CD4-positive, alpha-beta memory T cell (primary cell): ENCODE measurements around the gene STK10. TPM values are rescaled to one million over a fixed set of nuclear protein-coding genes. Genes with fewer than 3 reads are reported as not detected.
"Not testable (repeated sequence)": the region's sequence is repeated elsewhere in the genome, so short reads cannot be mapped to it uniquely, and the experiment has no call there.

Experiments
- CTCF ChIA-PET: fragments of 350-600 bp; sonication (Branson Sonifier 250); formaldehyde crosslinking; loops from one replicate; lab custom pipeline; 2021; ENCODE audit warnings: inconsistent platforms; ENCODE audit not compliant: partially characterized antibody; lab: Charles Lee
- POLR2A ChIA-PET: fragments of 350-600 bp; sonication (Branson Sonifier 250); formaldehyde crosslinking; loops from one replicate; lab custom pipeline; 2021; ENCODE audit not compliant: partially characterized antibody; lab: Charles Lee
- DNase-seq, 5 donors: peaks; one replicate each; pipeline versions ENCODE4 v3.0.0 to v3.0.0-alpha.2; 2020 to 2022; ENCODE audit warnings: mixed read lengths in 1 of 5
- H3K27ac ChIP-seq: one replicate; pipeline ENCODE4 v1.7.0; 2013; ENCODE audit warnings: low read depth, low read length
- H3K27me3 ChIP-seq: 2 replicates; pipeline ENCODE4 v1.7.0; 2013; ENCODE audit warnings: mild to moderate bottlenecking, low read length, moderate library complexity; ENCODE audit not compliant: insufficient read depth
- H3K36me3 ChIP-seq: 2 replicates; pipeline ENCODE4 v1.7.0; 2013; ENCODE audit warnings: mild to moderate bottlenecking, low read length, moderate library complexity; ENCODE audit not compliant: insufficient read depth
- H3K4me1 ChIP-seq: 2 replicates; pipeline ENCODE4 v1.7.0; 2013; ENCODE audit warnings: mild to moderate bottlenecking, low read length, moderate library complexity; ENCODE audit not compliant: insufficient read depth
- H3K4me3 ChIP-seq, 2 donors: one replicate each; pipeline ENCODE4 v1.7.0; 2013; ENCODE audit warnings: low read length in 2 of 2, mild to moderate bottlenecking in 1 of 2
- H3K9me3 ChIP-seq, 2 donors: one replicate each; pipeline ENCODE4 v1.7.0; 2013; ENCODE audit warnings: low read length in 2 of 2, control low read depth in 1 of 2; ENCODE audit not compliant: control insufficient read depth in 1 of 2
- H3K27ac Mint-ChIP-seq, 7 donors: one replicate each; pipeline ENCODE4 v1.8.0; 2020 to 2021; ENCODE audit warnings: mixed read lengths in 7 of 7, mild to moderate bottlenecking in 6 of 7, inconsistent platforms in 3 of 7, moderate library complexity in 3 of 7
- H3K27me3 Mint-ChIP-seq, 2 donors: one replicate each; pipeline ENCODE4 v1.8.0; 2020 to 2021; ENCODE audit warnings: mixed read lengths in 2 of 2
- H3K36me3 Mint-ChIP-seq, 2 donors: one replicate each; pipeline ENCODE4 v1.8.0; 2020 to 2021; ENCODE audit warnings: mixed read lengths in 2 of 2, inconsistent platforms in 1 of 2, mild to moderate bottlenecking in 1 of 2
- H3K4me1 Mint-ChIP-seq, 4 donors: one replicate each; pipeline ENCODE4 v1.8.0; 2020 to 2021; ENCODE audit warnings: mixed read lengths in 4 of 4, mild to moderate bottlenecking in 1 of 4
- H3K4me3 Mint-ChIP-seq, 8 donors: one replicate each; pipeline ENCODE4 v1.8.0; 2020 to 2021; ENCODE audit warnings: mixed read lengths in 8 of 8, mild to moderate bottlenecking in 7 of 8, moderate library complexity in 6 of 8, inconsistent platforms in 3 of 8
- H3K9me3 Mint-ChIP-seq, 8 donors: one replicate each; pipeline ENCODE4 v1.8.0; 2020 to 2021; ENCODE audit warnings: mixed read lengths in 8 of 8, mild to moderate bottlenecking in 5 of 8, inconsistent platforms in 3 of 8, moderate library complexity in 1 of 8
- intact Hi-C: fragments of 100-400 bp; cut with micrococcal nuclease; formaldehyde crosslinking; loops from one replicate; pipeline ENCODE4 v1.15.1; 2023
- polyA plus RNA-seq, 2 donors: library from polyadenylated mRNA; unstranded; fragments of 300-500 nt; fragmentation: Illumina TruSeq; gene quantifications; one replicate each; pipeline ENCODE4 v1.2.3, GENCODE V29; 2021
- total RNA-seq, 2 experiments: library from RNA; stranded (reverse); gene quantifications; one replicate each; pipeline ENCODE4 v1.2.3, GENCODE V29; 2021

STK10 gene
- total and polyA plus RNA-seq, 4 experiments from 2014 or later = 24.6 to 314 (median 233) TPM

GRCh38 chr5:172205984-172206383 lies 18.0 kb upstream of the STK10 start:
- H3K4me1 Mint-ChIP-seq, H3K27ac ChIP-seq, H3K27me3 Mint-ChIP-seq, H3K9me3 Mint-ChIP-seq, DNase-seq, H3K4me1 ChIP-seq, intact Hi-C loops, H3K27ac Mint-ChIP-seq, H3K9me3 ChIP-seq, H3K4me3 ChIP-seq, H3K36me3 ChIP-seq, H3K27me3 ChIP-seq, H3K4me3 Mint-ChIP-seq, POLR2A ChIA-PET: not testable (repeated sequence)
- CTCF ChIA-PET = interaction anchor here (0.7 to 1.5 kb wide), 2 partner anchors 80 to 125 kb away, joined by 3 read pairs; no protein-coding TSS in a partner anchor
- peaks cover 6 to 11% of the 10 kb centered on the region in 2 donors for H3K36me3 Mint-ChIP-seq

DNA sequence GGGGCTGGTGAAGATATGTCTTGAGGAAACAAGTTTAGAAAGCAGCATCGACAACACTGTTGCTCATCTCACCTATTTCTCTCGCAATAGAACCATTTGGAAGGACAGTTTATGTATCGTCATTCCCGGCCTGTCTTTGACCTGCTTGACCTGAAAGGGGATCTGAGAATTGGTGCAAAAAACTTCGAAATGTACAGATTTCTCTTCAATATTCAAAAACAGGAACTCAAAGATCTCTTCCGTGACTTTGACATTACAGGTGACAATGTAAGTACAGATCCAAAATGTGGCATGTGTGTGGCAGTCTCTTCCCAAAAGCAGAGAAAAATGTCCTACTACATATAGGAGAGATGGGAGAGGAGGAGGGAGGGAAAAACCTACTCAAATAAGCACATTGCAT lies 12.5 kb upstream of the STK10 start:
- H3K4me3 ChIP-seq = no peak overlapping the region
- Mint-ChIP-seq H3K4me1 (peaks cover 0 to 3% (median 0%) of the 10 kb centered on the region in 4 donors), H3K4me3 (no peak overlapping the region), H3K27ac (no peak overlapping the region), H3K9me3 (no peaks in the 10 kb centered on the region), H3K36me3 (no peaks in the 10 kb centered on the region), H3K27me3 (peaks cover 0 to 3% of the 10 kb centered on the region in 2 donors)
- H3K27ac ChIP-seq = no peak overlapping the region
- intact Hi-C loops = no loop called here
- DNase-seq = no peak
- H3K27me3 ChIP-seq = no peaks in the 10 kb centered on the region
- no peaks in the 10 kb centered on the region for H3K9me3 ChIP-seq
- ChIA-PET POLR2A (no interaction called here), CTCF (no interaction called here)
- H3K4me1 ChIP-seq = no peaks in the 10 kb centered on the region
- H3K36me3 ChIP-seq = no peaks in the 10 kb centered on the region

DNA sequence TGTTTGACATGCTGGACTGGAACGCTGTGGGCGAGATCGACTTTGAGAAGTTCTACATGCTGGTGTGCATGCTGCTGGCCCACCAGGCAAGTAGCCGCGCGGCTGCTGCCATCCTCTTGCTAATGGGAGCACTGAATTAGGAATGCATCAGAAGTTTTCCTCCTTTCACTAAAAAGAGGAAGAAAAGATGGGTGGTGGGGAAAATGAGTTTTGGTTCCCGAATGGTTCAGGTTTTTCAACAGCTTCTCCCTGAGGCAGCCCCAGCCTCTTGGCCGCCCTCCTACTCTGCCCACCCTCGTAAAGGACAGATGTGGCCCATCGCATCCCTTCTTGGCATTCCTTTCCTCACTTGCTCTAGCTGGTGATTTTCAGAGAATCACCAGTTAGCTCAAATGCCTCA lies 11.4 kb upstream of the STK10 start:
- Mint-ChIP-seq H3K9me3 (no peaks in the 10 kb centered on the region), H3K27me3 (peaks cover 0 to 3% of the 10 kb centered on the region in 2 donors), H3K4me3 (no peak overlapping the region), H3K4me1 (peaks cover 0 to 3% (median 0%) of the 10 kb centered on the region in 4 donors), H3K36me3 (no peaks in the 10 kb centered on the region), H3K27ac (no peak overlapping the region)
- no peak for DNase-seq
- Histone ChIP-seq H3K9me3 (no peaks in the 10 kb centered on the region), H3K36me3 (no peaks in the 10 kb centered on the region), H3K27ac (no peak overlapping the region), H3K4me3 (no peak overlapping the region), H3K4me1 (no peaks in the 10 kb centered on the region), H3K27me3 (no peaks in the 10 kb centered on the region)
- POLR2A ChIA-PET = no interaction called here
- intact Hi-C loops = no loop called here
- CTCF ChIA-PET = interaction anchor here (1.3 kb wide), 1 partner anchor 10 kb away, joined by 5 read pairs; no protein-coding TSS in a partner anchor

- POLR2A ChIA-PET, H3K4me1 Mint-ChIP-seq, H3K4me3 ChIP-seq, H3K4me3 Mint-ChIP-seq, H3K27me3 ChIP-seq, DNase-seq, H3K9me3 ChIP-seq, H3K4me1 ChIP-seq, H3K27ac ChIP-seq, intact Hi-C loops, H3K27me3 Mint-ChIP-seq, H3K36me3 Mint-ChIP-seq, H3K9me3 Mint-ChIP-seq, H3K36me3 ChIP-seq: not testable (repeated sequence)
- CTCF ChIA-PET = interaction anchor here (1.2 kb wide), 2 partner anchors 9 to 90 kb away, joined by 3 to 4 read pairs; partner anchors contain the start of gene STK10
- peak overlapping the region in 1 of 7 donors; percentile 2 for H3K27ac Mint-ChIP-seq
Measured at GRCh38 chr5:172197775-172198174, 9.8 kb upstream of the STK10 start.

- Histone ChIP-seq H3K27ac (no peak overlapping the region), H3K9me3 (no peaks in the 10 kb centered on the region), H3K27me3 (no peaks in the 10 kb centered on the region), H3K36me3 (no peaks in the 10 kb centered on the region), H3K4me3 (no peak overlapping the region), H3K4me1 (no peaks in the 10 kb centered on the region)
- H3K27ac Mint-ChIP-seq = no peak overlapping the region
- no peaks in the 10 kb centered on the region for H3K36me3 Mint-ChIP-seq
- H3K27me3 Mint-ChIP-seq = peaks cover 0 to 3% of the 10 kb centered on the region in 2 donors
- H3K9me3 Mint-ChIP-seq = no peaks in the 10 kb centered on the region
- CTCF ChIA-PET = interaction anchor here (0.6 to 1.9 kb wide), 3 partner anchors 21 to 99 kb away, joined by 3 to 5 read pairs (median 3); no protein-coding TSS in a partner anchor
- peaks cover 0 to 1% (median 0%) of the 10 kb centered on the region in 4 donors for H3K4me1 Mint-ChIP-seq
- no peak overlapping the region for H3K4me3 Mint-ChIP-seq
- POLR2A ChIA-PET = no interaction called here
- intact Hi-C loops = no loop called here
- no peak for DNase-seq
Measured at GRCh38 chr5:172194985-172195774, 7.2 kb upstream of the STK10 start.

DNA sequence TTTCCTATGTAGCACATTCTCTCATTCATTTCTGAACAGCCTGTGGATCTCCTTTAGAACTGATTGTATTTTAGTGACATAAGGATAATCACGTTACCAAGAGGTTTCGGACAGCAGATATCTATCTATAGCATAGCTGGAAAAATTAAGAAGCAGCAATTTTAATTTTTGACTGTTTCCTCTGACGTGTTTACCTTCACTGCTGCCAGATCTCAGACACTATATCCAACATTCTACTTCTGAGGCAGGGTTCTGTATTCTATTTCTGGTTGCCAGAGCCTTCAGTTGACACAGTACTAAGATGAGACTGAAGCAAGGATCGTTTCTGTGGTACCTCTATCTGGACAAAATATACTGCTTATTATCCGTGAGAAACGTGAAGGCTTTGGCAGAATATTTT lies 5.8 kb upstream of the STK10 start, which contains the start of gene EFCAB9:
TSS of gene EFCAB9 (plus strand) at position 301 of the 400 bp plus-strand sequence. CDS start at position 302, 1 bp downstream.
- Histone ChIP-seq H3K9me3 (no peaks in the 10 kb centered on the region), H3K4me1 (no peaks in the 10 kb centered on the region), H3K4me3 (no peak within 1 kb of the TSS), H3K27me3 (no peaks in the 10 kb centered on the region), H3K27ac (no peak within 1 kb of the TSS), H3K36me3 (no peaks in the 10 kb centered on the region)
- H3K4me1 Mint-ChIP-seq = no peaks in the 10 kb centered on the region
- H3K9me3 Mint-ChIP-seq = no peaks in the 10 kb centered on the region
- H3K36me3 Mint-ChIP-seq = no peaks in the 10 kb centered on the region
- no peak within 1 kb of the TSS for H3K27ac Mint-ChIP-seq
- CTCF ChIA-PET = interaction anchor here (1.3 to 1.9 kb wide), 2 partner anchors 19 to 100 kb away, joined by 3 to 5 read pairs; no protein-coding TSS in a partner anchor
- no peak within 1 kb of the TSS for H3K4me3 Mint-ChIP-seq
- POLR2A ChIA-PET = no interaction called here
- intact Hi-C loops = no loop called here
- no peak for DNase-seq
- peaks cover 0 to 2% of the 10 kb centered on the region in 2 donors for H3K27me3 Mint-ChIP-seq

- H3K36me3 Mint-ChIP-seq = peaks cover 8 to 29% of the 10 kb centered on the region in 2 donors
- Histone ChIP-seq H3K27me3 (no peaks in the 10 kb centered on the region), H3K4me1 (peaks cover 10% of the 10 kb centered on the region), H3K36me3 (no peaks in the 10 kb centered on the region), H3K27ac (no peak overlapping the region), H3K9me3 (no peaks in the 10 kb centered on the region), H3K4me3 (no peak overlapping the region)
- intact Hi-C loops = loop anchor here (5.0 kb wide), 2 partner anchors 583 to 802 kb away; partner anchors contain the start of genes DUSP1 and NPM1
- H3K27ac Mint-ChIP-seq = peak overlapping the region in 3 of 7 donors; percentile 15 to 65 (median 38)
- ChIA-PET CTCF (interaction anchor here (0.8 to 14.7 kb wide), 17 partner anchors 24 to 278 kb away, joined by 3 to 429 read pairs (median 15); partner anchors contain the start of gene UBTD2), POLR2A (interaction anchor here (2.0 to 18.6 kb wide), 7 partner anchors 15 to 123 kb away, joined by 5 to 878 read pairs (median 75); no protein-coding TSS in a partner anchor)
- H3K9me3 Mint-ChIP-seq = no peaks in the 10 kb centered on the region
- peaks cover 3 to 30% (median 10%) of the 10 kb centered on the region in 4 donors for H3K4me1 Mint-ChIP-seq
- DNase-seq = no peak
- peak overlapping the region in 1 of 8 donors; percentile 25 for H3K4me3 Mint-ChIP-seq
- no peaks in the 10 kb centered on the region for H3K27me3 Mint-ChIP-seq
Measured at GRCh38 chr5:172189693-172190296, 1.8 kb upstream of the STK10 start.
